NCI-H1092 treated with DMSO at 0.1 percent for 48 hours (cell line): Measurements from ENCODE around the gene SLC47A2.
"Not testable (repeated sequence)": the region's sequence is repeated elsewhere in the genome, so short reads cannot be mapped to it uniquely, and the experiment has no call there.

Experiments used
- DNase-seq: peaks from one replicate; lab custom pipeline; 2025; lab: John Stamatoyannopoulos, UW

SLC47A2 gene

DNA sequence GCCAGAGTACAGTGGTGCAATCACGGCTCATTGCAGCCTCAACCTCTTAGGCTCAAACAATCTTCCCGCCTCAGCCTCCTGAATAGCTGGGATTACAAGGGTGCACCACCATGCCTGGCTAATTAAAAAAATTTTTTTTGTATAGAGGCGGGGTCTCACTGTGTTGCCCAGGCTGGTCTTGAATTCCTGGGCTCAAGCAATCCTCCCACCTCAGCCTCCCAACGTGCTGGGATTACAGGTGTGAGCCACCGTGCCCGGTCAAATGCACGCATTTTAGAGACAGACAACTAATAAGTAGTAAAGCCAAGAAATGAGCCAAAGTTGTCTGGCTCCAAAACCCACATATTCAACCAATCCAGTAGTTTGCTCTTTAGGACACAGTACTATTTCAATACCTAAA is 46.7 kb downstream of the SLC47A2 start:
- DNase-seq, result not testable (repeated sequence)

DNA sequence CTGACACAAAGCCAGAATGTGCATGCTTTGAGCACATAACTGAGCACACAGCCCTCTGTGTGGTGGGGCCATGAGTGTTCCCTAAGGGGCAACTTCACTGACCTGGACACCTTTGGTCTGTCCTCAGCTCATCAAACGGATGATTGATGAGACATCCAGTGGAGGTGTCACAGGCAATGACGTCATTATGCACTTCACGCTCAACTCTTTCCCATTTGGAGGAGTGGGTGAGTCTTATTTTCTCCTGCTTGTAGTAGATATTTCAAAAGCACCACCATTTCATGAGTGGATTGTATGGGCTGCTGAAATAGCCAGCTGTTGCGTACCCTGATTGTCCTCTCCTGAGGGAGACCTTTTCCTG is 51.6 kb downstream of the SLC47A2 start:
- no peak for DNase-seq

DNA sequence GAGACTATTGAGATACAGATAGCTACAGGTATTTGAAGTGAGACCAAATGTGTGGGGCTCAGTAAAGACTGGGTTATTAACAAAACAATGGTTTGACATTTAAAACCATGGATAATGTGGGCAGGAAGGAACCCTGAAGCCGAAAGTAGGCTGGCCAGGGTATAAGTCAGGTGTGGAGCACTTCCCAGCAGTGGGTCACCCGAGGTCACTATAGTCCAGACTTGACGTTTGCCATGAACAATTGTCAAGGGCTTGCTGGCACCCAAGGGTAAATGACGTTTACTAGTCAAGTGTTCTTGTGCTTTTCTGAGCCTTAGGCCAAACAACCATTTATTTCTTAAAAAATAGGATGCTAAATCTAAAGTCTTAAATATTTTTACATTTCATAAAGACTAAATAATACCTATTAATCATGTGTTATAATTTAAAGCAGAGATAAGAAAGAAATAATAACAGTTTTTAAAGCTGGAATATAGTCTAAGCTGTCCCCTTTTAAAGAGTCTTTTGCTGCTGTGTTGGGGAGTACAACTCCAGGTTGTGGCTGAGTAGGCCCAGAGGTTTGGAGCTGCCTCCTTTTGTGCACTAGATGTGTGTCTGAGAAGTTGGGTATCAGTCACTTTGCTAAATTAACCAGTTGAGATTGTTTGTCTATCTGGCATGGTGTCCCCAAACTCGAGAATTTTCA is 52.1 kb downstream of the SLC47A2 start:
- DNase-seq, result no peak

DNA sequence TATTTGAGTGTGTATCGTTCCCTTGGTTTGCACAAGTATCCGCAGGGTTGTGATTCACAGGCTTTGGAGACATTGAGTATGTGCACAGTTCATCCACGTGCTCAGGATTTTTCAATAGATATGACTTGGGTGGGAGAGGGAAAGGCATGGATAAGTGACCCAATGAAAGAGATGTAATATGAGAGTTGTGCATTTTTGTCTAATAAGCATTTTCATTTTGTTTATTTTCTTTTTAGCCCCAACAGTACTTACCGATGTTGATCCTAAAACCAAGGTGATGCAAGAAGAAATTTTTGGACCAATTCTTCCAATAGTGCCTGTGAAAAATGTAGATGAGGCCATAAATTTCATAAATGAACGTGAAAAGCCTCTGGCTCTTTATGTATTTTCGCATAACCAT is 53.3 kb downstream of the SLC47A2 start:
- no peak for DNase-seq

DNA sequence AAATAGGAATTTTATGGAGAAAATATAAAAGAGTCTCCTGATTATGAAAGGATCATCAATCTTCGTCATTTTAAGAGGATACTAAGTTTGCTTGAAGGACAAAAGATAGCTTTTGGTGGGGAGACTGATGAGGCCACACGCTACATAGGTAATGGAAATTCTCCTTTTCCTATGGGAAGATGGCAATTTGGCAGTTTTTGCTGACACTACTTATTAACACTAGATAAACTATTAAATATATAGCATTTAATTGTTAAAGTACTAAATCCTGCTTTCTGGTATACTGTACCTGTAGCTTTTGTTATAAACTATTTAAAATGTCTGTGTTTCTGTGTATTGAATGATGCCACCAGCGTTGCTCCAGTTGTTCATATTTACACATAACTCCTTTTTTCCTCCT is 55.3 kb downstream of the SLC47A2 start:
- no peak for DNase-seq

DNA sequence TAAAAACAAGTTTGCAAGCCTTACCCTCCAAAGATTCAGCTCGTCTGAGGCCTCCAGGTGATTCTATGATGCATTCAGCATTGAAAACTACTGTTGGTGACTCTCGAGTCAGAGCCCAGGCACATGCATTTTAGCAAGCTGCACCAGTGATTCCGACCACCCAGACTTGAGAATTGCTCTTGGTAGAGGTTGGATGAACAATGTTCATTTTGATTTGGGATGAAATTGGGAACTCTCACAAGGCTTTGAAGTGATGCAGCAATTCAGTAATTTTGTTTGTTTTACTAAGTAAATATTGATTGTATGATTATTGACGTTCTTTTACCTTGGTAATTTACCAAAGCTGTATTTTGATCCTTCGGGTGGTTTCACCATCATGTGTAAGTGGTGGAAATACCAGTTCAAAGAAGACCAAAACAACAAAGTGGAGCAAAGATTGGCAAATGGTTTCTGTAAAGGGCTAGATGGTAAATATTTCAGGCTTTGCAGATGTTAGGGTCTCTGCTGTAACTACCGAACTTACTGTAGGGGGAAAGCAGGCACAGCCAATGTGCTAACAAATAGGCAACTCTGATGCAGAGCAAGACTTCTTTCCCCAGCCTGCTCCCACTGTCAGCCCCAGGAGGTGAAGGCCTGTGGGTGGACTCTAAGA is 56.0 kb downstream of the SLC47A2 start:
- no peak for DNase-seq

DNA sequence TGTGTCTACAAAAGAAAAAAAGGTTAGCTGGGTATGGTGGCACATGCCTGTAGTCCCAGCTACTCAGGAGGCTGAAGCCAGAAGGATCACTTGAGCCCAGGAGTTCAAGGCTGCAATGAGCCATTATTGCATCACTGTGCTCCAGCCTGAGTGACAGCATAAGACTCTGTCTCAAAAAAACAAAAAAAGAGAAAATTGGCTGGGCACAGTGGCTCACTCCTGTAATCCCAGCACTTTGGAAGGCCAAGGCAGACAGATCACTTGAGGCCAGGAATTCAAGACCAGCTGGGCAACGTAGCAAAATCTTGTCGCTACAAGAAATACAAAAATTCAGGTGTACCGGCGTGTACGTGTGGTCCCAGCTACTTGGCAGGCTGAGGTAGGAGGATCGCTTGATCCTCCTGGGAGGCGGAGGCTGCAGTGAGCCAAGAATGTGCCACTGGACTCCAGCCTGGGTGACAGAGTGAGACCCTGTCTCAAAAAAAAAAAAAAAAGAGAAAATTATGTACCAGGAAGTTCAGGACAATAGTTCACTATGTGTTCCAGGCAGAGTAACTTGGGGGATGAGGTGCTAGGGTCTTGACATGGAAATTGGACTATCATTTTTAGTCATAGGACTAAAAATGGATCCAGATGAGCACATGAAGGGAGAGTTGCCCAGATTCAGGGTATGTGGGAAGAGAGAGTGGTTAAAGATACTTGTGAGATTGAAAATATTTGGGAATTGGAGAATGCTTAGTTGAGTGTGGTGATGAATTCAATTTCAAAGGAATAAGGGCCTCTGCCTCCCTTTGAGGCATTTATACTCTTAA is 56.8 kb downstream of the SLC47A2 start:
- DNase-seq, result no peak

DNA sequence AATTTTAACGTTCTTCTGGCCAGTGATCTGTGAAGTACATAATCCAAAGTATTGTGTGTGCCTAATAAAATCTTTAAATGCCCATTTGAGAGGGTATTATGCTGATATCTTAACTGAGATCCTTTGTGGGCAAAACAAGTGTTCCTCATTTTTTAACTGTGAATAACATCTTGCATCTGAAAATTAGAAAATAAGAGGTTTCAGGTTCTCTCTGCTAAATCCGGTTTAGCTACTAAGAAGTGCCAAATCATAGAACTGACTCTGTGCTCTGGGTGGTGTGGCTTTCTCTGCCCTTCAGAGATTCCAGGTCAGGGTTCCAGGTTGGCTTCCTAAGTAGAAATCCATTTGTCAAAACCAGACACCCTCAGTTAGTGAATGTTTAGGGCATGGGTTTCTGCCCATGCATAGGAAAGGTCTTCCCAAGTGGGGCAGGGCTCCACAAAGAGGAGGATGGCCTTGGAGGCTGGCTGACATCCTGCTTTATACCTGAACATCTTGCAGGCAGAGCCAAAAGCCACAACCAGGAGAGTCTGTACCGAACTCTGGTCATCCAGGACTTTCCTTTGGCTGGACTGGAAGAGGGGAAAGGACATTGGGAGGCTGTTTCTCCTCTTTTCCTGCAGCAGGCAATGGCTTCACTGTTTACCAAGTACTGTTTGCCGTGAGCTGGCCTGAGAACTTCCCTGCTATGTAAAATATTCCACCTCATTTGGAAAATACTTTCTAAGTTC is 59.4 kb downstream of the SLC47A2 start:
- no peak for DNase-seq

DNA sequence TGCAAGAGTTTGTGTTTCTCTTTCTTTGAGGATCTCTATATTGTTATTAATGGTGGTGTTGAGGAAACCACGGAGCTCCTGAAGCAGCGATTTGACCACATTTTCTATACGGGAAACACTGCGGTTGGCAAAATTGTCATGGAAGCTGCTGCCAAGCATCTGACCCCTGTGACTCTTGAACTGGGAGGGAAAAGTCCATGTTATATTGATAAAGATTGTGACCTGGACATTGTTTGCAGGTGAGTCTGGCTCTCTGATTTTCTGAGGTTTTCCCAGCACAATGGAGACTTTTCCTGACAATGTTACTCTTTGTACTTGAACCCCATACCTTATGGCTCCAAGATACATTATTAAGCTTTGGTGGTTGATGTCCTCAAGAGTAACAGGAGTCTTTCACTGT is 60.0 kb downstream of the SLC47A2 start:
- no peak for DNase-seq

DNA sequence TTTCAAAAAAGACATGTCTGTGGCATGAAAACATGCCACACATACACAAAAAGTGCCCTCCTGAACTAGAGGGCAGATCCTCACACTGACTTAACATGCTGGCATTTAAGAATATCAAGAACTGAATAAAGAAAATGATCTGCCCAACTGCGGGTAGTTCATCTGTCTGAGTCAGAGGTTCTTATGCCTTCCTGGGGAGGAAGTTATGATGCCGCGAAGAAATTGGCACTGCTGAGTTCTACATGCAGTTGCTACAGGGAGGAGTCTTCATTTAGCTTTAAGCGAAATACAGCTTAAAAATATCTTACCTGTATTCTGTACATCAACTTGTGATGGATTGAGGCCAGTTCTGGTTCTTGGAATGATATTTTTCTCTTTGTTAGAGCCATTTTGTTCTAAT is 61.5 kb downstream of the SLC47A2 start:
- DNase-seq, result no peak

DNA sequence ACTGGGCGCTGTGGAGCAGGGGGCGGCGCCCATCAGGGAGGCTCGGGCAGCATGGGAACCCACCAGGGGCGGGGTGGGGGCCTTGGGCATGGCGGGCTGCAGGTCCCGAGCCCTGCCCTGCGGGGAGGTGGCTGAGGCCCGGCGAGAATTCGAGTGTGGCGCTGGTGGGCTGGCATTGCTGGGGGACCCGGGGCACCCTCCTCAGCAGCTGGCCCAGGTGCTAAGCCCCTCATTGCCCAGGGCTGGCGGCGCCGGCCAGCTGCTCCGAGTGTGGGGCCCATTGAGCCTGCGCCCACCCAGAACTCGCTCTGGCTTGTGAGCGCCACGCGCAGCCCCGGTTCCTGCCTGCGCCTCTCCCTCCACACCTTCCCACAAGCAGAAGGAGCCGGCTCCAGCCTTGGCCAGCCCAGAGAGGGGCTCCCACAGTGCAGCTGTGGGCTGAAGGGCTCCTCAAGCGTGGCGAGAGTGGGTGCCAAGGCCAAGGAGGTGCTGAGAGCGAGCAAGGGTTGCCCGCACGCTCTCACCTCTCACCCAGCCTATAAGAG is 62.0 kb downstream of the SLC47A2 start:
- DNase-seq, result no peak

DNA sequence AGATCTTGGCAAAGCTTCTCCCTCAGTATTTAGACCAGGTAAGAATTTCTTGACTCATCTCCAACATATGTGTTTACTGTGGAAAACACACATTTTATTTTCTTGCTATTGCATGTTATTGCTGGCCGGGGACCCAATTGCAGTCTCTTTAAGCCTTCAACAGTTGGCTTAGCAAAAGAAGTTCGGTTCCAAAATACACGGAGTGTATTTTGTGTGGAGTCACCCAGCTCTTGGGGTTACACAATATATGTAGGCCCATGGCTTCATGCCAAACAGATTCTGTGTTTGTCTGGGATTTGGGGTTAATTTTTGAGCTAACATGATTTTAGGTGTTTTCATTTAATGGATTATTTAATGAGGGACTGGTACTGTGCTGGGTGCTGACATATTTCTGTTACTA is 63.8 kb downstream of the SLC47A2 start:
- DNase-seq, result no peak

DNA sequence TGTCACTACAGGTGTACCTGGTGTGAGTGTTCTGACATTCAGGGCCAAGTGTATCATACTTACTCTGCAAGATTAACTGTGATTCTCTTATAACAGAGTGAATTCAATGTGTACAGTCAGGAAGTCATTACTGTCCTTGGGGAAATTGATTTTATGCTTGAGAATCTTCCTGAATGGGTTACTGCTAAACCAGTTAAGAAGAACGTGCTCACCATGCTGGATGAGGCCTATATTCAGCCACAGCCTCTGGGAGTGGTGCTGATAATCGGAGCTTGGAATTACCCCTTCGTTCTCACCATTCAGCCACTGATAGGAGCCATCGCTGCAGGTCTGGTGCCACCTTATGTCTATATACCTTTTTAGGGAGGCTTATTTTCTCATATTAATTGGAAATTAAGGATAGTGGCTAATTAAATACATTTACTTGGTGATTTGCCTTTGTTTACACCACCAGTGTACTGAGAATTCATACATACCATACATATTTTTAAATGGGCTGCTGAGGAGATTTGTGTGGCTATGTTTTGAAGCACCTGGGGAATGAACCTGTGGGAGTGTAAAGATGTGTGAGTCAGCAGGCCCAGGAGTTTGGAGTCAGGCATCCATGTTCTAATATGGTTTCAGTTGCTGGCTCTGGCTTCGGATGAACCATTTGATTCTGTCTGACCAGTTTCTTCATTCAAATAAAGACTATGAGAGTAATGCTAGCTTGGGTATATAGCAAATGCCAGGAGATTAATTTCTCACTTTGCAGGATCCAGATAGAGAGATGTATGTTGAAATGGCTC is 64.7 kb downstream of the SLC47A2 start:
- no peak for DNase-seq

DNA sequence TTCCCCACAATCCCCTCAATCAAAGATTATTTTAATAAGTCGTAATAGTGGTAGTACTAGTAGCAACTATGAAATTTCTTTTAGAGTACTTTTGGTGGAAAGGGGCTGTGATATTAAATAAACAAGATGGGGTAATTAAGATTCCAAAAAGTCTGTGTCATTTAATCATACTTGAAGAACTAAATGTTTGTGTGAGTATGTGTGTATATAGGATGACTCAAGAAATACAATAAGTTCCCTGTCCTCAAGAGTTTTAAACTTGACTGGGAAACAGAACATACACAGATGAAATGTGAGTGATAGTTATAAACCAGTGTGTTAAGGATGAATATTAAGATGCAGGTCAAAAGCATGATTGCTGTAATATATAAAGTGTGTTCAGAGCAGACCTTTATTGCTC is 65.6 kb downstream of the SLC47A2 start:
- DNase-seq, result no peak

DNA sequence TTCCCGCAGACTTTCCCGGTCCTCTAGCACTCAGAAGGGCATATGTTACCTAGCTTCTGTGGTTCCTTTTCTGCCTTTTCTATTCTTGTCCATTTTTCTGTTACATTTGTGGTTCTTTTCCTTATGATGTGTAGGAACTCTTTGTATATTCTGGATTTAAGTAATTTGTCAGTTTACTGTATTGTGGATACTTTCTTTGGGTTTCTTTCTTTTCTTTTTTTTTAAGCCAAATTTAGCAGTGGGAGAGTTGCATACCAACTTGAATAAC is 67.2 kb downstream of the SLC47A2 start:
- no peak for DNase-seq

DNA sequence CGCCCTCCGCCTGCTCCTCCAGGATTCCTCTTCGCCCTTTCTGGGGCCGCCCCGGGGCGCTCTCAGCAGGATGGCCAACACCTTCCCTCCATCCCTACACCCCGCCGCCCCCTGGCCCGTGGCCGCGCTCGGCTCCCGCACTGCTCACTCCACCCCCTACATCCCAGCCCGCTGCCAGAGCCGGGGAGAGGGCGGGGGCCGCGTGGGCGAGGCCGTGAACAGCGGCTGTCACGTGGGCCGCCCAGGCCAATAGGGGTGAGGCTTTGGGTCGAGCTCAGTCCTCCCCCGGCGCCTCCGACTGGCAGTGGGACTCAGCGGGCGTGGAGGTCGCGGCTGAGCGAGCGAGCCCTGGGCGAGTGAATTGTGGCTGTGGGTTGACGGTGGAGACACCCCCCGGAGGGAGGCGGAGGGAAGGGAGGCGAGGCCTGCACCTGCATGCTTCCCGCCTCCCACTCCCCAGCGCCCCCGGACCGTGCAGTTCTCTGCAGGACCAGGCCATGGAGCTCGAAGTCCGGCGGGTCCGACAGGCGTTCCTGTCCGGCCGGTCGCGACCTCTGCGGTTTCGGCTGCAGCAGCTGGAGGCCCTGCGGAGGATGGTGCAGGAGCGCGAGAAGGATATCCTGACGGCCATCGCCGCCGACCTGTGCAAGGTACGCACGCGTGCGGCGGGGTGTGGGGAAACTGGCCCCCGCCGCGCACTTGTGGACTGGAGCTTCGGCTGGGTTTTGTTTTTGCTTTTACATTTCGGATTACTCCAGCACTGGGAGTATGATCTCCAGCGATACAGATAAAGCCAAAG is 67.7 kb downstream of the SLC47A2 start, which contains the start of gene ALDH3A2:
Gene ALDH3A2, plus strand, starts transcription at position 277 of the 799 bp plus-strand sequence. Its CDS starts 221 bp downstream, at position 498.
- peak; percentile 90 for DNase-seq

DNA sequence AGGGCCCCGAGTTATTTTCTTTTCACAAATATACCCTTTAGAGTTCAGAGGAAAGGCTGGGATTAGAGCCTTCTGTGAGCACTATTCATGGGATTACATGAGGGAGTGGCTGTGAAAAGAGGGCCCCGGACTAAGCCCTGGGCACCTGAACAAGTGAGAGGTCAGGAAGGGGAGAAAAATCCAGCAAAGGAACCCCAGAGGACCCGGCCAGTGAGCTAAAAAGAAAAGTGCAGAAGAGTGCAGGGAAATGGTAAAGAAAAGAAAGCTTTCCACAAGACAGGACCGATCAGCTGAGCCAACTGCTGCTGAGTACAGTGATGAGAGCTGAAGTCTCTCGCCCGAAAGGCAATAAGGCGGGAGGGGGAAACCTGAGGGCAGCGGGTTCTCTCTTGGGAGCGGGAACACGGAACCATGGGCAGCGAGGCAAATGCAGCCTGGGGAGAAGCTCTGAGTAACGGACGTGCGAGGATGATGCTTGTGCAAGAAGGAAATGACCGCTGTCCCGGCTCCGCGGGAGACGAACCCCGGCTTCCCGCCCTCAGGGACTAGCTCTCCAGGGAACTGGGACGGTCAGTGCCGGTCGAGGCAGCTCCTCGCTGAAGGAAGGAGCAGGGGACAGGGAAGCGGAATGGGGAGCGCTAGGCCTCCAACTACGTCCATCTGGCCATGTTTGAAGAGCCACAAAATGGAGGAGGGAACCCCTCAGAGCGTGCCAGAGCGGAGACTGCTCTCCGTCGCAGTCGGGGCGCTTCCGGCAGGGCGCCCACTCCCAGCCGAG is 68.5 kb downstream of the SLC47A2 start:
- peak; percentile 78 for DNase-seq

DNA sequence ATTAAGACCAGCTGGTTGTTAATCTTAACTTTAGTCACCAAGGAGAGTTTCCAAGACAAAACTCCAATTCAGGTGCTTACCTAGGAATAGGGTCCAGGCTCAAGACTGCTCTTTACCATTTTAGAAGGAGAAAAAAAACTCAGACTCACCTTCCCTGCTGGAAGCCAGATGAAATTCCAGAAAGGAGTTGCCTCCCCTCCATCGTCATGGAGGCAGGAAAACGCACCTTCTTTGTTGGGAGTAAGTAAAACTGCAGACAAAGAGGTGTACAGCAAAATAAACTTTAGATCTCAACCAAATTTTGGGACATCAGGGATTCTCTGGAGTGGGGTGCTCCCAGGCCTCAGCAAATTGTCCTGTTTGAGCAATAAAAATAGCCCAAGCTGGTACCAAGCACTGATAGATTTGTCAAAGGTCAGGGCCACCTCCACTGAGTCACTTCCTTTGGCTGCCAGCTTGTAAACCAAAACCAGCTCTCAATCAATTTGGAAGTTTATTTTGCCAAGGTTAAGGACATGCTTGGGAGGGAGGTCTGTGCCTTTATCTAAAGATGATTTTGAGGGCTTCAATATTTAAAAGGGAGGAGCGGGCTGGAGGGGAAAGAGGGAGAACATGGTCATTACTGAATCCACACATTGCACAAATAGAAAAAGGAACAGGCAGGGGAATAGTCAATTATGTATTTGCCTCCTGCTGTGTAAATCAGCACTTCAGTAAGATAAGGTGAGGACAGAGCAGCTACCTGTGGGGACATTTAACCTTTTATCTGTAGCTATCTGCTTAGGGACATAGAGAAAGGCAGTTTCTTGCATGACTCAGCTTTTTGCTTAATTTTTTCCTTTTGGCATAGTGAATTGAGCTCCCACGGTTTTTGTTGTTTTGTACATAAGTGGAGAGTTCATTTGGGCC is 69.3 kb downstream of the SLC47A2 start:
- DNase-seq, result peak; percentile 22

DNA sequence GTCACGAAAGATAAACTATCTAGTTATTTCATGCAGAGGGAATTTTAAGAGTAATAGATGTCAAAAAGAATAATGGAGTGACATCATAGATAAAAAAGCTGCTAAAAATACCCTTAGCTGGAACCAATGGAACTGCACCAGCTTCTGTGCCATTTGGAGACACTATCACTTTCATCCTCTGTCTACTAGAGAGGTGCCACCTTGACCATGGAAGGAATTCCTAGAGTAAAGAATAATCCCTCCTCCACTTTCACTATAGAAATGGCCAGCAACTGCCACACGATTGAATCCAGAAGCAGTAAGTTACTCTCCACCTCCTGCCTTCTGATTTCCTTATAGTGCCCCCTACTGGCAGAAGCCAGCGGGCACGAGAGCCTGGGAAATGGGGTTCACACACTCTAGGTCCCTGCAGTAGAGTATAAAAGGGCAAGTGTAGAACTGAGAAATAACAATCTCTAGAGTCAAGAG is 70.6 kb downstream of the SLC47A2 start:
- DNase-seq, result no peak
